OCI-LY1 (cell line): Measurements from ENCODE around the gene HLCS.

Experiments
- EZH2 ChIP-seq: fragments of 200-600 bp; sonication (generic), shearing (Covaris generic); IDR thresholded peaks from 2 replicates; pipeline ENCODE4 v1.8.0; 2017; ENCODE audit warnings: borderline replicate concordance, mixed run types, mild to moderate bottlenecking, antibody characterized with exemption, low read length, moderate library complexity, mixed read lengths
- TF ChIP-seq, protein P1 (sequence below): fragments of 200-600 bp; sonication (generic), shearing (Covaris generic); IDR thresholded peaks from 2 replicates; pipeline ENCODE4 v1.5.1; 2017; ENCODE audit warnings: mild to moderate bottlenecking, antibody characterized with exemption, low read length, moderate library complexity, mixed read lengths

DNA sequence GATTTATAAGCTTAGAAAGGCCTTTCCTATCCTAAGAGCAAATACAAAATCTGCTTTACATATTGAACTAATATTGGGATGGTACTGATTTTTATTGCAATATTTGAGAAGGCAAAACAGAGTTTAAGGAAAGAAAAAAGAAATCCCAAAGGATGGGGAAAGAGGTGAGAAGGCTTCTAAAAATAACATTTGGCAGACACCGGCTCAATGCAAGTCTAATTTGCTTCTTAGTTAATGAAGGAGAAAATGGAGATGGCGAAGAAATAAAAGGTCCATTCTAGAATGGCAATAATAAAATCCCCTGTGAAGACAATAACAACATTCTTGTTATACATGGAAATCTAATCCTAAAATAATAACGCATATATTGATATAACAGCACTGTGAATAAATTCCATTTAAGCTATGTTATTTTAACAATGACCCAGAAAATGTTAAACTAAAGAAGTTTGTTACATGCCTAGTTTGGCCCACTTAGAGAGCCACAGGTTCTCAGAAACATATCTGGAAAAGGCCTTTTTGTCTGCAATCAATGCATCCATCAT, 117.7 kb downstream of the HLCS start:
- TF ChIP-seq, protein P1, sequence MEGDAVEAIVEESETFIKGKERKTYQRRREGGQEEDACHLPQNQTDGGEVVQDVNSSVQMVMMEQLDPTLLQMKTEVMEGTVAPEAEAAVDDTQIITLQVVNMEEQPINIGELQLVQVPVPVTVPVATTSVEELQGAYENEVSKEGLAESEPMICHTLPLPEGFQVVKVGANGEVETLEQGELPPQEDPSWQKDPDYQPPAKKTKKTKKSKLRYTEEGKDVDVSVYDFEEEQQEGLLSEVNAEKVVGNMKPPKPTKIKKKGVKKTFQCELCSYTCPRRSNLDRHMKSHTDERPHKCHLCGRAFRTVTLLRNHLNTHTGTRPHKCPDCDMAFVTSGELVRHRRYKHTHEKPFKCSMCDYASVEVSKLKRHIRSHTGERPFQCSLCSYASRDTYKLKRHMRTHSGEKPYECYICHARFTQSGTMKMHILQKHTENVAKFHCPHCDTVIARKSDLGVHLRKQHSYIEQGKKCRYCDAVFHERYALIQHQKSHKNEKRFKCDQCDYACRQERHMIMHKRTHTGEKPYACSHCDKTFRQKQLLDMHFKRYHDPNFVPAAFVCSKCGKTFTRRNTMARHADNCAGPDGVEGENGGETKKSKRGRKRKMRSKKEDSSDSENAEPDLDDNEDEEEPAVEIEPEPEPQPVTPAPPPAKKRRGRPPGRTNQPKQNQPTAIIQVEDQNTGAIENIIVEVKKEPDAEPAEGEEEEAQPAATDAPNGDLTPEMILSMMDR, result no peak
- no peak for TF ChIP-seq EZH2
